Ureter (tissue), 1 donor: Measurements from ENCODE around the gene CAMK1D. TPM values are rescaled to one million over a fixed set of nuclear protein-coding genes. Genes with fewer than 3 reads are reported as not detected.
A peak's percentile ranks its signal among the peaks of the same experiment; 100 is the strongest.

Experiments used
- DNase-seq: peaks from one replicate; pipeline ENCODE4 v3.0.0-alpha.2; 2020; ENCODE audit warnings: low spot score
- total RNA-seq: library from RNA; stranded (reverse); gene quantifications from one replicate; pipeline ENCODE4 v1.2.4, GENCODE V29; 2023
- donor health status: DM: yes; HTN: yes; CAD: no.

Gene CAMK1D
- total RNA-seq, 1 donor from 2014 or later, result 25.4 TPM

DNA sequence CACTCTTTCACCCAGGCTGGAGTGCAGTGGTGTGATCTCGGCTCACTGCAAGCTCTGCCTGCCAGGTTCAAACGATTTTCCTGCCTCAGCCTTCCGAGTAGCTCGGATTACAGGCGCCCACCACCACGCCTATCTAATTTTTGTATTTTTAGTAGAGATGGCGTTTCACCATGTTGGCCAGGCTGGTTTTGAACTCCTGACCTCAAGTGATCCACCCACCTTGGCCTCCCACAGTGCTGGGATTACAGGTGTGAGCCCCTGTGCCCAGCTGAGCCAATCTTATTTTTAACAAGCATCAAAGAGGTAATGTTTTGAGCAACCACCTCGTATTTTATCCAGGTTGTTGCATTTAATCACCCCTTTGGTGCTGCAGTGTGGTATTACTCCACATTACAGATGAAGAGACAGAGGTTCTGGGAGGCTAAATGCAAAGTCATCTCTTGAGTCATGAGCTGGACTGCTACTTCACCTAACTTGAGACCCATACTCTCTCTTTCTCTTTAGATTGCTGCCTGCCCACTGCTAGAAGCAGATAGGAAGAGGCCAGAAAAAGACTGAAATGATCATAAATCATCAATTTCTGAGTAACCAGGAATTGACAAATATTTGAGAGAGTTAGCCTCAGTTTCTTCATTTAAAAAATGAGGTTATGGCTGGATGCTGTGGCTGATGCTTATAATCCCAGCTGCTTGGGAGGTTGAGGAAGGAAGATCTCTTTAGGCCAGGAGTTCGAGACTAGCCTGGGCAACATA lies 116.2 kb downstream of the CAMK1D start:
- no peak for DNase-seq

DNA sequence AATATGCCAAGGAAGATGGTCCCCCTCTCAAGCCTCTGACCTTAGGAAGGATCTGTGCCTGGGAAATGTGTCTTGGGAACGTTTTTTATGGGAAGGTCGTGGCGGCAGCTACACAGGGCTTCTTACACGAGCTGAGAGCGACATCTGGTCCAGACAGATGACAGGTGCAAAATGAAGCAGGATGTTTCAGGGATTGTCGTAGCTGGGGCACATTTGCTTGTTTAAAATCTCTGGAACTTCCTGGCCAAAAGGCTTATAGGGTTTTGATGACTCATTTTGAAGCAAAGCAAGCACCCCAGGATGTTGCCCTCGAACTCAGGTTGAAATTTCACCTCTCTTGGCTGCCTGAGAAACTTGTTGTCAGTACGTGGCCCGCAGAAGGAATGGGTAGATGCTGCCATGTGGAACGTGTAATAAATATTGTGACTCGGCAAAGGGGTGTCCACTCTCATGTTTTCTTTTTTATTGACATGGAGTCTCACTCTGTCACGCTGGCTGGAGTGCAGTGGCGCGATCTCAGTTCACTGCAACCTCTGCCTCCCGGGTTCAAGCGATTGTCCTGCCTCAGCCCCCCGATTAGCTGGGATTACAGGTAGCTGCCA lies 117.5 kb downstream of the CAMK1D start:
- no peak for DNase-seq

DNA sequence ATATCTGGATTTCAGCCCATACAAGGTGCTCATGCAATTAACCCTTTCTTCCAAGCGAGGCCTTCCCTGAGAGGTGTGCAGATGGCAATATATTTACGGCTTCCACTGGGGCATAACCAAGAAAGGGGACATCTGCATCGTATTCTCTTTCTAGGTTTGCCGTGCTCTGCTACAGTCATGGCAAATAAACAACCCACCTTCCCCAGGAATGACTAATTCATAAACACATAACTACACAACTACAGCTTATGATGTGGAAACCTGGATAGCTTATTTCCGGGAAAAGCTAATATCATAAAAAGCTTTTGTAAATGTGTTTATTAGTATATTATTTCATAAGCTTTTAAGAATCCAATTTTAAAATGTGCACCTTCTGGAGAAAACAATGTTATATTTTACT lies 120.0 kb downstream of the CAMK1D start:
- no peak for DNase-seq

DNA sequence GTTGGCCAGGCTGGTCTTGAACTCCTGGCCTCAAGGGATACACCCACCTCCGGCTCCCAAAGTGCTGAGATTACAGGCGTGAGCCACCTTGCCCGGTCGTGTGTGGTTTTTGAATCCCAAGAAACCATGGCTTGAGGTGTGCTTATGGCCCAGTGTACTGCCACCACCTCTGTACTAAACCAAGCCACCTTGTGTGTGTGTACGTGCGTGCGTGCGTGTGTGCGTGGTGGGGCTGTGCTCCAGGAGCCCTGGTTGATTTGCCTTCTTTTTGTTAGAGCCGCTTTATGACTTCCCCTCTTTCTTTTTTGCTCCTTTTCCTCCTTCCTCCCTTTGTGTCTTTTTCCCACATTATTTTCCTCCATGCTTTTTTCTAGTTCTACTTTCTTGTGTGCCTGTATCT lies 121.4 kb downstream of the CAMK1D start:
- no peak for DNase-seq

DNA sequence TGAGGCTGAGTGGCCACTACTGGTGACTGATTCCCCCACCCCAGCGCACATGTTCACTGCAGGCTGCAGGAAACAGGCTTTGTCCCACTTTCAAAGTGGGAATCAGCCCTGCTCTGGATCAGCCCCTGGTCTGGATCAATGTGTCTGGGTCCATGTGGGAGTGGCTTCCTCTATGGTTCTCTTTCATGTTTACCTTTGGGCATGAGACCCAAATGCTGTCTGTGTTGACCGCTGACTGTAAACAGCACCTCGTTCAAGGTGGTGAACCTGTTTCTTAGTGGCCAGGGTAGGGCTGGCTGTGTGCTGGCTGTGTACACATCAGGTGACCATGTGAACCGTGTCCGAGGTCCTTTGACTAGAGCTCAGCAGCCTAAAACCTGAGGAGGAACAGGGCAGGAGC lies 121.8 kb downstream of the CAMK1D start:
- DNase-seq, result peak; percentile 51

DNA sequence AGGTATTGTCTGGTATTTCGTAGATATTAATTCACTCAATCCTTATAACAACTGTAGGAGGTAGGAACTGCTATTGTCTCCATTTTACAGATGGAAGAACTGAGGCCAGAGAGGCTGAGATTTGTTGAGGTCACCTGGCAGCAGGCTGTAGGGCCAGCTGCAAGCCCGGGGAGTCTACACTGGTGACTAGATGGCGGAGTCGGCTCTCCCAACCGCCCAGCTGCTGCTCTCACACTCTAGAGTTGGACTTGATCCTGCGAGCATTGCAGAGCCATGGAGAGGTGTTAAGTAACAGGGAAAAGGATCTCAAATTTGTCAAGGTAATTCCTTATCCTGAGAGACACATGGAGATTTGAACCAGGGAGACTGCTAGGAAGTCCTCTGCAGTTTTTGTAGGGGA lies 124.1 kb downstream of the CAMK1D start:
- DNase-seq, result no peak

DNA sequence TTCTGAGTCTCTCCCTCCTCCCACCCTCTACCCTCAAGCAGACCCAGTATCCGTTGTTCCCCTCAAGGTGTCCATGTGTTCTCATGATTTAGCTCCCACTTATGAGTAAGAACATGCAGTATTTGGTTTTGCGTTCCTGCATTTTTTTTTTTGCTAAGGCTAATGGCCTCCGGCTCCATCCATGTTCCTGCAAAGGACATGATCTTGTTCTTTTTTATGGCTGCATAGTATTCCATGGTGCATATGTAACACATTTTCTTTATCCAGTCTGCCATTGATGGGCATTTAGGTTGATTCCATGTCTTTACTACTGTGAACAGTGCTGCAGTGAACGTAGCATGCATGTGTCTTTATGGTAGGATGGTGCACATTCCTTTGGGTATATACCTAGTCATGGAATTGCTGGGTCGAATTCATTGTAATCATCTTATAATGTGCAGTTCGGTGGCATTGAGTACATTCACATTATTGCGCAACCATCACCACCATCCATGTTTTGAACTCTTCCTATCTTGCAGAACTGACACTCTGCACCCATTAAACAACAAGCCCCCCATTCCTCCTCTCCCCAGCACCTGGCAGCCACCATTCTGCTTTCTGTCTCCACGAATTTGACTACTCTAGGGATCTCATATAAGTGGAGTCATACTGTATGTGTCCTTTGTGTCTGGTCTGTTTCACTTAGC lies 125.5 kb downstream of the CAMK1D start:
- no peak for DNase-seq

DNA sequence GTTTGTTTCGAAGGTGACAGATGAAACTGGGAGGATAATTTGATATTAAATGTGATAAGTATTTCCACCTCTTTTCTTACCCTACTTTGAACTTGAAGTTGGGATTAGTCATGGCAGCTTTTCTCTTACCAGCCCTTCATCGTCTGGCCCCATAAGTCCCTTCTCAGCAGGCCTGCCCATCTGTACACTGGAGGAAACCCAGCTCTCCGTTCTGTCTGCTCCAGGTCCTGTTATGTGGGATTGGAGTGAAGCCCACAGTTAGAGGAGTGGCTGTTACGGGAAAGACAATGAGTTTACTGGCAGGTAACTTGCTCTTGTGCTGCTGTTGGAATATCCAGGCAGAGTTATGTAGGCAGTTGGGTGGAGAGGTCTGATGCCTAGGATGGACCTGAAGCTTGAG lies 127.3 kb downstream of the CAMK1D start:
- DNase-seq, result no peak

DNA sequence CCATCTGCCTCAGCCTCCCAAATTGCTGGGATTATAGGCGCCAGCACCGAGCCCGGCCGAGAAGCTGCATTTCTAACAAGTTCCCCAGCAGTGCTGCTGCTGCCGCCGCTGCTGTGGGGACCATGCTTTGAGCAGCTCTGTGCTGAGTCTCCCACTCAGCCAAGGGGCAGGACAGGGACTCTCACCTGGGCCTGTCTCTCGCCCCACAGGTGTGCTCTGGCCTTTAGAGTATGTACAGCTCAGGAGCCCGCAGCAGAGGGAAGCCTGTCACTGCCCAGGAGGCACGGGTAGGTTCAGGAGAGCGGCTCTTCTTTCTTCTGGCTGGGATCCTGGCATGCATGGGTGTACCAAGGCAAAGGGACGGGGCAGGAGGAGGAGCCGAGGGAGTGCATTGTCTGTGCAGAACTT lies 130.1 kb downstream of the CAMK1D start:
- no peak for DNase-seq

DNA sequence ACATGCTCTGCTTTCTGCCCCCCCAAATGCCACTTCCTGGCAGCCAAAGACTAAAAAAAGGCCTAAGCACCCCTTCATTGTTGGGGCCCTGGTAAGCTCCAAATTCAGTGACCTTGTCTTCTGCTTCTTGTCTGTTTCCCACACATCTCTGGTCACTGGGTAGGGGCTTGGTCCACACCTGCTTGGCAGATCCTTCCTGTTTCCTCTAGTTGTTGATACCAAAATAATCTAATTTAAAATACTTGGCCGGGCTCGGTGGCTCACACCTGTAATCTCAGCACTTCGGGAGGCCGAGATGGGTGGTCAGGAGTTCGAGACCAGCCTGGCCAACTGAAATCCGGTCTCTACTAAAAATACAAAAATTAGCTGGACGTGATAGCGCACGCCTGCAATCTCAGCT lies 130.6 kb downstream of the CAMK1D start:
- DNase-seq, result no peak

DNA sequence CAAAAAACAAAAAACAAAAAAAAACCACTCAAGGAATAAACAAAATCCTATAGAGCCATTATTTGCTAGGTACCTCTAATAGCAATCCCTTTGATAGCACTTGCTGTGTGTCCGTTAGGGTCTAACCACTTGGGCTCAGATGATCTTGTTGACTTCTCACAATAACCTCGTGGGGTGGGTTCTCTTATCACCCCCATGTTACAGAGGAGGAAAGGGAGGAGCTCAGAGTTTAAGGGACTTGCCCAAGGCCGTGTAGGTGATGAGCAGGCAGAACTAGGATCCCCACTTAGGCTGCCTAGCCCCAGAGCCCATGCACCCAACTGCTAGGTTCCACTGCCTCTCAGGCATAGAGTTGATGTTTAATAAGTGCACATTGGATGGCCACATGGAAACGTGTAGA lies 131.1 kb downstream of the CAMK1D start:
- no peak for DNase-seq

DNA sequence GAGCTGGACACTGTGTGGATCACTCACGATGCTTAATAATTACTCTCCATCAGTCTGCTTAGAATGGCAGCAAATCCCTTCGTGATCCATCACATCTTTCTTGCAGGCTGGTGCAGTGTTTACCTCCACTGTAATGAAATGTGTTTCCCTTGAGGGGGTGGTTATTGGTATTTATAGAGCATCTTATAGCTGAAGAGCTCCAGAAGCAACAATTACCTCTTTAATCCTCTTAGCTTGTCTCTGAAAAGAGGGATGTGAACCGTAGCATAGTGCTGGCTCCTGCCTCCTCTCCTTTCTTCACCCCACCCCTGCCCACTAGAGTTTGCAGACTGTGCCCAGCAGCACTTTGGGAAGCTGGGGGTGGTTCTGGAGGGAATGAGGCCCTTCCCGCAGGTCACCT lies 132.6 kb downstream of the CAMK1D start:
- no peak for DNase-seq

DNA sequence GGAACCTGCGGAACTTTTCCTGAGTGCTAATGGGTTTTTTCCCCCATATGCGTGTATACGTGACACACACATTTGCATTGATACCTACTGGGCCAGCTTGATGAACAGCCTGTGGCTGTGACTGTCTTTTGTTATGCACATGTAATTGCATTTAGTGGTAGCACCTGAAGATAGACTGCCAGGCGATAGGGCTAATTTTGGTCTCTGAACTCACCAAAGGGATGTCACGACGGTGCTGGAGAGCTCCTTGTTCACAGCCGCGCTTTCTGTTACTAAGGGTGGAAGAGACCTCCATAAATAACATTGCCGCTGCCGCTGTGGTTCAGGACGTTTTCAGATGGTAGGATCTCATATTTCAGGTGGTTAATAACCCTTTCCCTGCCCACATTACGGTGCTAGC lies 133.2 kb downstream of the CAMK1D start:
- no peak for DNase-seq

DNA sequence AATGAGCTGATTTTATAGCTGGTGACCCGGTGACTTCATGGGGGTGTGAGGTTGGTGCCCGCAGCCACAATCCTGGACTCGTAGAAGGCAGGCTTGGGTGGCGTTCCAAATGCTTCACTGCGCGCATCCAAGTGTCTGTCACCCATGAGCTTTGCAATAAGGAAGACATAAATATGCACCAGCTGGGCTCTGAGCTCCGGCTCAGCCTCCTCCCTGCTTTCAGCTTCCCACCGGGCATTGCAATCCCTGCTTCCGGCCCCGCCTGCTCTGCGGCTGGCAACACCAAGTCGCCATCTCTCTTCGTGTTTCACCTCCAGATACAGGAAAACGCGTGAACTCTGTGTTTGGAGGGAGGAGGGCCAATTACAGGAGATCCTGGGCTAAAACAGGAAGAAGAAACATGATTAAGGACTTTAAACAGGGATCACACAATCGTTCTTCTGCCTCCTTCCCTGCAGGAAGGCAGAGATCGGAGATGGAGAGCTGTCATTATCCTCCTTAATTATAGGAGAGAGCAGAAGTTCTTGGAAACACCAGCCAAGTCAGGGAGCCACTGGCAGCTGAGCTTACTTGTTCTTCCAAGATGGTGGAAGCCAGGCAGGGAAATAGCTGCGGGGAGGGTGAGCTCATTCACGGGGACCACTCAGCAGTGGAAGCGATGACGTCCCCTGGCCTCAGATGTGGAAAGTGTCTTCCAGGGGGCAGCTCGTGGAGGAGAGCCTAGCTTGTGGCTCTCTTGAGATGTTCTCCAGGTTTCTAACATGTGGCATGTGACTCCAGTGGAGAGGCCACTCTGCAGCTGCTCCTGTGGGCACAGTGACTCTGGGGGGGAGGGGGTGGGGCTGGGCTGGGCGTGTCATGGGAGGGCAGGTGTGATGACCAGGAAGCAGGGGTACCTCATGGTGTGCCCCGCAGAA lies 134.9 kb downstream of the CAMK1D start:
- no peak for DNase-seq

DNA sequence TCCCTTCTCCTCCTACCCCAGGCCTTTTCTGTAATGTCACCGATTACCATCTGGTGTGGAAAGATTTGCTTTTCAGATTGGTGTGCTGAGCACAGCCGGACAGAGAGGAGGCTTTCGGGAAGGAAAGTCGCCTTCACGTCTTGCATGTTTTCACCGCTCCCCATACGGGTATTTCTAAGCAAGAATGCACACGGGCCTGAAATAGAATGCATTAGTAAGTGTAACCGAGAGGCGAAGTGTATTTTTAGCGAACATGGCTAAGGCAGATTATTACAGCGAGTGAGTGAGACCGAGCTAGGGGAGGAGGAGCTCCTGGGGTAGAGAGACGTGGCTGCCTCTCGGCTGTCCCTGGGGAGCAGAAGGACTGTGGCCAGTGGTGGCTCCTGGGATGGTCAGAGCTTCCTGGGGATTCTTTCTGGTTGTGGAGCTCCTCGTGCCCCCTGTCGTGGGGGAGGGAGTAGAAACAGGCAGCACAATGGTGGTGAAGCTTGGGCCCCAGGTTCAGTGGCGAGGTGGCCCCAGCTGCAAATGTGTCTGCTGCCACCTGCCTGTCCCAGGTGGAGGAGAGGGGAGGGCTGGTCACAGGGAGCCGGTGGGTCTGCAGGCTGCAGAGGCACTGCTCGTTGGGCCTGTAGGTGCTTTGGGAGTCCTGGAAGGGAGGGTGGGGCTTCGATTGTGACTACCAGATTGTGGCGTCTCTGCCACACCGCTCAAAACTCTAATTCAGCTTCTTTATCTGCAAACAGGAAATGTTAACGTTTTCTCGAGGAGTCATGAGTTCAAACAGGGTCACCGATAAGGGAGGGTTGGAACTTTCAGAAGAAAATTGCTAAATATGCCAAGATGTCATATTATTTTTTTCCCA lies 135.8 kb downstream of the CAMK1D start:
- DNase-seq, result no peak

DNA sequence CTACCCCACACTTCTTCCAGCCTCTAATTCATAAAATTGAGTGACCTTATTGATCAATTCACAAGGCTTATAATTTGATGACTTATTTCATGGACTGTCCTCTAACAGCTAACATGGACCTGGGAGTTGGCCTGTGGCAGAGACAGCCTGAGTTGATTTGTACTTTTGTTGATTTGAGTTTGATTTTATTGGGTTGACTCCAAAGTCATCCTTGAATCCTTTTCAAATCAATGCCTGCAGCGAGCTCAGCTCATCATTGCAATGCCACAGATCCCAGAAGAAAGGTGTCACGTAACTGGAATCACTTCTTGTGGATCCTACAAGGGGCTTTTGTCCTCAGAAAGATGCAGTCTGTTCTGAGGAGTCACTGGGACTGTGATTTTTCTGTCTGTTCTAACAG lies 138.0 kb downstream of the CAMK1D start:
- DNase-seq, result no peak

DNA sequence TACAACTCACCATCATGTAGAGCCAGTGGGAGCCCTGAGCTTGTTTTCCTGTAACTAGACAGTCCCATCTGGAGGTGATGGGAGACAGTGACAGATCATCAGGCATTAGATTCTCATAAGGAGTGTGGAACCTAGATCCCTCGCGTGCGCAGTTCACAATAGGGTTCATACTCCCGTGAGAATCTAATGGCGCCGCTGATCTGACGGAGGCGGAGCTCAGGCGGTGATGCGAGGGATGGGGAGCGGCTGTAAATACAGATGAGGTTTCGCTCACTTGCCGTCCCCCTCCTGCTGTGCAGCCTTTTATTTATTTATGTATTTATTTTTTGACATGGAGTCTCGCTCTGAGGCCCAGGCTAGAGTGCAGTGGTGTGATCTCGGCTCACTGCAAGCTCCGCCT lies 139.3 kb downstream of the CAMK1D start:
- no peak for DNase-seq

DNA sequence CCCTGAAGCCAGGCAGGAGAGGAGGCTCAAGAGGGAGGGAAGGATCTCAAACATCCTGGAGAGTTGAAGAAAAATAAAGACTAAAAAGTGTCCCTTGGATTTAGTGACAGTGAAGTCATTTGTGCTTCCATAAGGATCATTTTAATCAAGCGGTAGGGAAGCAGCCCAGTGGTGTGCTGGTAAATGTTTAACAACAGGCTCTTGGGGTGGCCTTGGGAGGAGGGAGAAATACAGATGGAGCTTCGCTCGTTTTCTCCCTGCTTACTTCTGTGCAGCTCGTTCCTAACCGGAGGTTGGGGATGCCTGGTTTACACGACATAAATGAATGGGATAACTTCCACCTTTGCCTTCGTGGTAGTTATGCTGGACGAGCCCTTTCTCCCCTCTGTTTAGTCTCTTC lies 140.0 kb downstream of the CAMK1D start:
- no peak for DNase-seq

DNA sequence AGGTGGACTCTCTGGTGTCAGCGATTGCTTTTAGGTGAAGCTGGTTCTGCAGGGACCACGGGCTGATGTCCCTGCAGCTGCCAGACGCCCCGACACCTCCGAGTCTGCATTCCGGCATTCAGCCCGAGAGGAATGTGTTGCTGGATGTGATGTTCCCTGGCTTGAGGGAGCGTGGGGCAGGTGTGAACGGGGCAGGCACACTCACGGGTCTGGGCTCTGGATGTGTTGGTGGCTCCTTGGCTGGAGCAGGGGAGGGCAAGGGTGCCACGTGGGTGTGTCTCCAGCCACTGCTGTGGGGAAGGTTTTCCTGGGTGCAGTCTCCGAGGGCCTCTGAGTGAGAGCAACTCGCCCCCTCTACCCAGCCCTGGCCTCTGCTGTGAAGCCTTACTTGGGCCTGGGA lies 140.5 kb downstream of the CAMK1D start:
- no peak for DNase-seq

DNA sequence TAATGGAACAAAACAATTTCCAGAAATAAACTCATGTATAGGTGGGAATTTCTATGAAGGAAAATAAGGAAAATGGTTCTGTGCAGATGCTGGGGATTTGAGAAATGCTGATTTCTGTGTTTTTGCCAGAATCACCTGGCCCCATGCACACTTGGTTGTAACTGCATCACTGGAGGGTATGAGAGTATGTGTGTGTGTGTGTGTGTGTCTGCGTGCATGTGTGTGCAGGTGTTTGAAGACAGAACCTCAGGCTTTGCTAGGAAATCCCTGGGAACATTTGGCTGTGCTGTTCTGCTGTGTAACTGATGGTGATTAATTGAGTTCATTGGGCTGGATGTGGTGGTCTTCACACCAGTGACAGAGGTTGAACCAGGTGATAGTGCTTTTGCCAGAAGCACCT lies 141.6 kb downstream of the CAMK1D start:
- DNase-seq, result no peak

DNA sequence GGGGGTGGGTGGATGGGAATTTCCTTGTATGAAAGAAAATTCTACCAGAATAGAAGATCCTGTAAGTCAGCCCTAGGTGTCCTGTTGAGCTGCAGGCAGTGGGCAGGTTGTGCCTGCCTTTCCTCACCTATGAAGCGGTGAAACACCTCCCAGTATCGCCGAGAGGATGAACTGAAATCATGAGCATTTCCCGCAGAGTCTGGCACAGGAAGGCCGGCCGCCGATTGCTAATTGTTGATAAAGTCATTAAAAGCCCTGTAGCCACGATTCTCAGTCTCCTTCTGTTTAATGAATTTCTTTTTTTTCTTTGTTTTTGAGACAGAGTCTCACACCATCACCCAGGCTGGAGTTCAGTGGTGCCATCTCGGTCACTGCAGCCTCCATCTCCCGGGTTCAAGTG lies 142.1 kb downstream of the CAMK1D start:
- no peak for DNase-seq
